Keratinocyte (primary cell): ENCODE results near the gene NLGN4X.

ENCODE experiments used
- EZH2 ChIP-seq: IDR thresholded peaks from one replicate; pipeline ENCODE4 v1.6.1; 2012; ENCODE audit warnings: inconsistent platforms, mild to moderate bottlenecking, low read length, moderate library complexity
- TF ChIP-seq, protein P1 (sequence below), 3 experiments: IDR thresholded peaks in 1 of 3; conservative IDR thresholded peaks in 1 of 3; optimal IDR thresholded peaks in 1 of 3; 2 replicates in 2 of 3; 3 replicates in 1 of 3; pipeline versions ENCODE3 to v1.5.1; 2011; ENCODE audit warnings: low read length in 3 of 3, mild to moderate bottlenecking in 3 of 3, moderate library complexity in 2 of 3, control low read depth in 1 of 3, inconsistent platforms in 1 of 3; ENCODE audit not compliant: insufficient read depth in 2 of 3; ENCODE audit errors: extremely low read depth in 1 of 3

GRCh38 chrX:6019076-6019475 is 209.6 kb downstream of the NLGN4X start:
- TF ChIP-seq, protein P1, sequence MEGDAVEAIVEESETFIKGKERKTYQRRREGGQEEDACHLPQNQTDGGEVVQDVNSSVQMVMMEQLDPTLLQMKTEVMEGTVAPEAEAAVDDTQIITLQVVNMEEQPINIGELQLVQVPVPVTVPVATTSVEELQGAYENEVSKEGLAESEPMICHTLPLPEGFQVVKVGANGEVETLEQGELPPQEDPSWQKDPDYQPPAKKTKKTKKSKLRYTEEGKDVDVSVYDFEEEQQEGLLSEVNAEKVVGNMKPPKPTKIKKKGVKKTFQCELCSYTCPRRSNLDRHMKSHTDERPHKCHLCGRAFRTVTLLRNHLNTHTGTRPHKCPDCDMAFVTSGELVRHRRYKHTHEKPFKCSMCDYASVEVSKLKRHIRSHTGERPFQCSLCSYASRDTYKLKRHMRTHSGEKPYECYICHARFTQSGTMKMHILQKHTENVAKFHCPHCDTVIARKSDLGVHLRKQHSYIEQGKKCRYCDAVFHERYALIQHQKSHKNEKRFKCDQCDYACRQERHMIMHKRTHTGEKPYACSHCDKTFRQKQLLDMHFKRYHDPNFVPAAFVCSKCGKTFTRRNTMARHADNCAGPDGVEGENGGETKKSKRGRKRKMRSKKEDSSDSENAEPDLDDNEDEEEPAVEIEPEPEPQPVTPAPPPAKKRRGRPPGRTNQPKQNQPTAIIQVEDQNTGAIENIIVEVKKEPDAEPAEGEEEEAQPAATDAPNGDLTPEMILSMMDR (optimal IDR thresholded peaks at IDR 0.05 in 1 of 3, IDR thresholded peaks at IDR 0.05 in 1 of 3, conservative IDR thresholded peaks at IDR 0.05 in 1 of 3; ENCODE audit: extremely low read depth in 1 of 3, insufficient read depth in 2 of 3, low read length in 3 of 3), result no peak
- no peak for TF ChIP-seq EZH2
